Psoas muscle (tissue), 8 donors: ENCODE data around the gene SLC7A14. TPM values are rescaled to one million over a fixed set of nuclear protein-coding genes. Genes with fewer than 3 reads are reported as not detected.
A peak's percentile ranks its signal among the peaks of the same experiment; 100 is the strongest.

Experiments used
- ATAC-seq, 4 donors: fragments of 200-7000 bp; cut with Tn5 transposase; one replicate each; pipeline ENCODE4 v1.9.1; 2020; ENCODE audit warnings: moderate library complexity in 3 of 4, mild to moderate bottlenecking in 2 of 4
- DNase-seq, 2 donors: peaks; one replicate each; pipeline ENCODE4 v3.0.0-alpha.2; 2020
- H3K27ac ChIP-seq: fragments of 200-600 bp; one replicate; pipeline ENCODE4 v1.8.0; 2022
- H3K27me3 ChIP-seq, 3 donors: fragments of 200-600 bp in 1 of 3; one replicate each; pipeline versions ENCODE4 v1.6.1 to v1.8.0; 2013 to 2022; ENCODE audit warnings: low read length in 2 of 3, mild to moderate bottlenecking in 2 of 3, moderate library complexity in 1 of 3; ENCODE audit not compliant: insufficient read depth in 3 of 3
- H3K36me3 ChIP-seq, 2 donors: fragments of 200-600 bp in 1 of 2; one replicate each; pipeline versions ENCODE4 v1.6.1 to v1.8.0; 2013 to 2022; ENCODE audit warnings: low read depth in 1 of 2, mild to moderate bottlenecking in 1 of 2, moderate library complexity in 1 of 2; ENCODE audit not compliant: insufficient read depth in 1 of 2
- H3K4me1 ChIP-seq: fragments of 200-600 bp; one replicate; pipeline ENCODE4 v1.8.0; 2022
- H3K4me3 ChIP-seq: fragments of 200-600 bp; one replicate; pipeline ENCODE4 v1.8.0; 2022; ENCODE audit warnings: mild to moderate bottlenecking
- H3K9me3 ChIP-seq: fragments of 200-600 bp; one replicate; pipeline ENCODE4 v1.8.0; 2022
- CTCF ChIP-seq: fragments of 200-600 bp; IDR thresholded peaks from one replicate; pipeline ENCODE4 v1.8.0; 2022; ENCODE audit warnings: antibody characterized with exemption
- WGBS, 3 donors: extraction: QIAGEN DNeasy Blood & Tissue Kit; methylation state at CpG; one replicate each; pipeline versions ENCODE4 v1.1.6 to v1.1.7; 2013; 5-methylcytosine and 5-hydroxymethylcytosine counted together
- intact Hi-C, 2 donors: fragments of 100-400 bp; cut with DNase I; formaldehyde crosslinking; loops; one replicate each; pipeline versions ENCODE4 v1.11.0 to v1.14.2; 2022
- polyA plus RNA-seq, 3 donors: library from polyadenylated mRNA; stranded (reverse); fragments of 200-250 nt; gene quantifications; one replicate each; pipeline ENCODE4 v1.2.3, GENCODE V29; 2013
- total RNA-seq, 4 donors: library from RNA; stranded (reverse); fragmentation: NEBNext Ultra II Directional in 2 of 4; extraction: Animal tissue kit (Norgen Biotek cat#: 25700) in 2 of 4; gene quantifications; one replicate each; pipeline versions ENCODE4 v1.2.1 to v1.2.4, GENCODE V29; 2021 to 2023
- donor health status: healthy with polysubstance abuse.
- donor health status: DM: no; HTN: no; CAD: no; lungs with moderate emphysema.
- donor health status: Bipolar disorder and iron deficiency.
- donor health status: healthy.
- donor health status: DM: yes; HTN: yes; CAD: no.
- donor health status: DM: no; HTN: no; CAD: no.
- donor health status: DM: no; HTN: no; CAD: no.
- donor health status: DM: yes; HTN: yes; CAD: no.

SLC7A14 gene
- total and polyA plus RNA-seq, 7 donors: under 0.01 to 0.04 (median 0.01) TPM; not detected in 4

- Histone ChIP-seq H3K9me3 (no peaks in the 10 kb centered on the region), H3K4me3 (no peak overlapping the region), H3K27me3 (no peaks in the 10 kb centered on the region), H3K27ac (no peak overlapping the region), H3K4me1 (no peaks in the 10 kb centered on the region), H3K36me3 (no peaks in the 10 kb centered on the region)
- no peak for DNase-seq
- TF ChIP-seq CTCF: no peak
- no peak for ATAC-seq
- intact Hi-C loops: no loop called here
- 81 to 85% (median 84%) methylated on average over 7 of the region's 7 CpGs for WGBS, 3 donors
Observed at GRCh38 chr3:170500995-170501394, 84.9 kb downstream of the SLC7A14 start.

- ATAC-seq: no peak
- Histone ChIP-seq H3K4me3 (no peak overlapping the region), H3K9me3 (no peaks in the 10 kb centered on the region), H3K4me1 (no peaks in the 10 kb centered on the region), H3K27me3 (no peaks in the 10 kb centered on the region), H3K27ac (no peak overlapping the region), H3K36me3 (no peaks in the 10 kb centered on the region)
- WGBS, 3 donors: 65 to 75% (median 71%) methylated on average over 2 of the region's 2 CpGs
- intact Hi-C loops: no loop called here
- no peak for TF ChIP-seq CTCF
- no peak for DNase-seq
Observed at GRCh38 chr3:170500462-170500861, 85.4 kb downstream of the SLC7A14 start.

- intact Hi-C loops: no loop called here
Observed at GRCh38 chr3:170499562-170500156, 86.2 kb downstream of the SLC7A14 start.

DNA sequence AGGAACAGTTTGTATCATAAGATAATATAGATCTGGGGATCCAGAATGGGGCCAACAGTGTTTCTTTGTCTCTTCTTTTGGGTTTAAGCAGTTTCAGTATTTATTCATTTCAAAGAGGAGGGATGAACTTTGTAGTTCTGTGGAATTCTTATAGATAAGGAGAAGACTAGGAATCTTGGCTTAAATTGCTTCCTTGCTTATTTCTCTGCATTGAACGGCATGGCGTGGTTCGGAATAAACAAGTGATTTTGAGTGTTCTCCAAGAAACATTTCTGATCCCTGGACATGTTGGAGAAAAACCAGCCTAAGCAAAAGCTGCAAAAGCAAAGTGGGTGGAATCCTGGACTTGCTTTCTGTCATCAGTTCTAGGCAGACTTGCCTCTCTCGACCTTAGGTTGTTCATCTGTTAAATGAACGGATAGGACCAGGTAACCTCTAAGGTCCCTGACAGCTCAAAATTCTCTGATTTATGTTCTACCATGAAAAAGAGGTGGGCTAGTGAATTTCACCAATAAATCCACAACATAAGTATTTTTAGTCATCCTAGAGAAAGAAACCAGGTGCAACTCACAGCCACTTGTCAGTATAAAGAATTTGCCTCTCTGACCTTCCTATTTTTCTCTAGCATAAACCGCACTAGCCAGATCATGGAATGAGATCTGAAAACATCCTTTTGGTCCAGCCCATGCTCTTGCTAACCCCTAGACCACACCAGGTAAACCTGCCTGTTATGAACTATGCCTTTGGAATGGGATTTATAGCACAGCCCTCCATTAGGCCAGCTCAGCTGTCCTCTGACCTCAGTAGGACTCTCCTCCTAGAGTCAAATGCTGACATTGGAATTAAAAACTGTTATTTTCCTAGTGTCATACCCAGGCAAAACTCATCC, 88.4 kb downstream of the SLC7A14 start:
- TF ChIP-seq CTCF: no peak
- Histone ChIP-seq H3K4me3 (no peak overlapping the region), H3K27me3 (no peaks in the 10 kb centered on the region), H3K9me3 (no peaks in the 10 kb centered on the region), H3K27ac (no peak overlapping the region), H3K36me3 (no peaks in the 10 kb centered on the region), H3K4me1 (no peaks in the 10 kb centered on the region)
- intact Hi-C loops: no loop called here
- DNase-seq (no peak), ATAC-seq (no peak)
- 74 to 83% (median 78%) methylated on average over 6 of the region's 6 CpGs for WGBS, 3 donors

More at GRCh38 chr3:170499562-170500156, 86.2 kb downstream of the SLC7A14 start:
- no peaks in the 10 kb centered on the region for H3K27me3 ChIP-seq
- TF ChIP-seq CTCF: peak; percentile 16
- ATAC-seq: peak in 2 of 4 donors; percentile 38 to 46
- no peaks in the 10 kb centered on the region for H3K9me3 ChIP-seq
- no peaks in the 10 kb centered on the region for H3K4me1 ChIP-seq
- H3K27ac ChIP-seq: no peak overlapping the region
- 39 to 47% (median 40%) methylated on average over 3 of the region's 3 CpGs for WGBS, 3 donors
- H3K4me3 ChIP-seq: no peak overlapping the region
- peak; percentile 22 to 55 for DNase-seq
- no peaks in the 10 kb centered on the region for H3K36me3 ChIP-seq
